Transverse colon (tissue), 4 donors: Measurements from ENCODE around the gene PHPT1. TPM values are rescaled to one million over a fixed set of nuclear protein-coding genes. Genes with fewer than 3 reads are reported as not detected.

ENCODE experiments used
- DNase-seq: peaks from one replicate; pipeline ENCODE4 v3.0.0-alpha.2; 2019
- H3K27ac ChIP-seq, 4 donors: fragments of 200-600 bp; sonication (generic); 2 replicates each; pipeline ENCODE4 v1.5.1; 2016 to 2018; ENCODE audit warnings: inconsistent platforms in 4 of 4
- H3K27me3 ChIP-seq: fragments of 200-600 bp; sonication (generic); 2 replicates; pipeline ENCODE4 v1.5.1; 2017; ENCODE audit warnings: inconsistent platforms
- H3K36me3 ChIP-seq, 4 donors: fragments of 200-600 bp; sonication (generic); 2 replicates each; pipeline ENCODE4 v1.5.1; 2017 to 2019; ENCODE audit warnings: inconsistent platforms in 4 of 4
- H3K4me1 ChIP-seq, 4 donors: fragments of 200-600 bp; sonication (generic); 2 replicates each; pipeline ENCODE4 v1.5.1; 2017 to 2020; ENCODE audit warnings: inconsistent platforms in 4 of 4
- H3K4me3 ChIP-seq, 4 donors: fragments of 200-600 bp; sonication (generic); 1 replicate in 1 of 4; 2 replicates in 3 of 4; pipeline versions ENCODE4 v1.5.1 to v1.6.1; 2017 to 2019; ENCODE audit warnings: inconsistent platforms in 4 of 4
- H3K9me3 ChIP-seq, 2 donors: fragments of 200-600 bp; sonication (generic); 2 replicates each; pipeline ENCODE4 v1.5.1; 2017 to 2019; ENCODE audit warnings: inconsistent platforms in 2 of 2
- EP300 ChIP-seq: sonication (generic); formaldehyde crosslinking; IDR thresholded peaks from one replicate; pipeline ENCODE4 v1.6.1; 2017; ENCODE audit warnings: antibody characterized with exemption, low read depth
- POLR2A ChIP-seq: fragments of 450-650 bp; IDR thresholded peaks from one replicate; pipeline ENCODE4 v1.6.1; 2016; ENCODE audit warnings: antibody characterized with exemption, mild to moderate bottlenecking, moderate library complexity
- POLR2AphosphoS5 ChIP-seq, 3 donors: sonication (generic); formaldehyde crosslinking; IDR thresholded peaks; one replicate each; pipeline ENCODE4 v1.6.1; 2016; ENCODE audit warnings: antibody characterized with exemption in 3 of 3
- WGBS, 2 donors: methylation state at CpG; one replicate each; pipeline ENCODE4 v1.1.5; 2018; ENCODE audit warnings: low coverage in 1 of 2; 5-methylcytosine and 5-hydroxymethylcytosine counted together
- in situ Hi-C, 4 donors: fragments of 200-750 bp; cut with MboI; loops; one replicate each; pipeline versions ENCODE4 v1.15.0 to v1.15.1; 2017; ENCODE audit warnings: low sequenced_read_pairs in 3 of 4, low pct_ligation_motif_present in 1 of 4, low pct_unique_long_range_greater_than_20kb in 1 of 4
- intact Hi-C: fragments of 100-400 bp; cut with DNase I; formaldehyde crosslinking; loops from one replicate; pipeline ENCODE4 v1.15.1; 2023; ENCODE audit warnings: low total_unique reads
- total RNA-seq, 4 donors: library from RNA; depleted of rRNA; stranded (reverse); fragments of >200 nt; gene quantifications; one replicate each; pipeline ENCODE4 v1.1.0, GENCODE V29; 2016
- TF ChIP-seq, protein P1 (sequence below), 5 experiments: fragments of 200-600 bp in 3 of 5; fragments of 450-650 bp in 2 of 5; sonication (generic) in 3 of 5; IDR thresholded peaks; 1 replicate in 2 of 5; 2 replicates in 3 of 5; pipeline ENCODE4 v1.5.1; 2016 to 2017; ENCODE audit warnings: antibody characterized with exemption in 5 of 5, inconsistent platforms in 3 of 5, mild to moderate bottlenecking in 2 of 5, moderate library complexity in 1 of 5

Gene PHPT1
- total RNA-seq, 4 donors from 2014 or later = 69.7 to 134 (median 107) TPM

DNA sequence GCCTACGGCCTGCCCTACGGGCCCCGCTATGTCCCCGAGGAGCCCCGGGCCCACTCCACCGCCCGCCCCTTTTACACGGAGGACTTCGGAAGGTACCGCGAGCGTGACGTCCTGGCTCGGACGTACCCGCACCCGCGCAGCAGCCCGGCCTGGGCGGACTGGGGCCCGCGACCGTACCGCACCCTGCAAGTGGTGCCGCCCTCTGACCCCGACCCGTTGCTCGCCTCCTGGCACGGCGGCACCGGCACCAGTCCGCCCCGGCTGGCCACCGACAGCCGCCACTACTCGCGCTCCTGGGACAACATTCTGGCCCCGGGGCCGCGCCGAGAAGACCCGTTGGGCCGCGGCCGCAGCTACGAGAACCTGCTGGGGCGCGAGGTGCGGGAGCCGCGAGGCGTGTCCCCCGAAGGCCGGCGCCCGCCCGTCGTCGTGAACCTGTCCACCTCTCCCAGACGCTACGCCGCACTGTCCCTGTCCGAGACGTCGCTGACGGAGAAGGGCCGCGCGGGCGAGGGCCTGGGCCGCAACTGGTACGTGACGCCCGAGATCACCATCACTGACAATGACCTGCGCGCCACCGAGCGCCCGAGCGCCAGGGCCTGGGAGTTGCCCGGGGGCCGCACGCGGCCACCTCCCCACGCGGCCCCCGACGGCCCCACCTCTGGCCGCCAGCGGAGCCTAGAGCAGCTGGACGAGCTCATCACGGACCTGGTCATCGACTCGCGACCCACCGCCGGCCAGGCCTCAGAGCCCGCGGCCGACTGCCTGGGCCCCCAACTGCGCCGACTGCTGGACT, 3.5 kb upstream of the PHPT1 start:
- no peak overlapping the region for H3K27ac ChIP-seq
- peaks cover 41% of the 10 kb centered on the region for H3K27me3 ChIP-seq
- H3K4me3 ChIP-seq = no peak overlapping the region
- H3K9me3 ChIP-seq = no peaks in the 10 kb centered on the region
- WGBS, 2 donors = 65% methylated on average over 82 of the region's 102 CpGs; no CpG with 5 or more reads in 1 of the 2 donors
- no peak for TF ChIP-seq POLR2AphosphoS5 (IDR thresholded peaks at IDR 0.05)
- no peak for TF ChIP-seq EP300
- no peak for TF ChIP-seq POLR2A
- intact Hi-C loops (no loop called here), in situ Hi-C loops (no loop called here)
- DNase-seq = no peak
- peaks cover 38 to 79% (median 61%) of the 10 kb centered on the region in 4 donors for H3K4me1 ChIP-seq
- H3K36me3 ChIP-seq = no peaks in the 10 kb centered on the region

DNA sequence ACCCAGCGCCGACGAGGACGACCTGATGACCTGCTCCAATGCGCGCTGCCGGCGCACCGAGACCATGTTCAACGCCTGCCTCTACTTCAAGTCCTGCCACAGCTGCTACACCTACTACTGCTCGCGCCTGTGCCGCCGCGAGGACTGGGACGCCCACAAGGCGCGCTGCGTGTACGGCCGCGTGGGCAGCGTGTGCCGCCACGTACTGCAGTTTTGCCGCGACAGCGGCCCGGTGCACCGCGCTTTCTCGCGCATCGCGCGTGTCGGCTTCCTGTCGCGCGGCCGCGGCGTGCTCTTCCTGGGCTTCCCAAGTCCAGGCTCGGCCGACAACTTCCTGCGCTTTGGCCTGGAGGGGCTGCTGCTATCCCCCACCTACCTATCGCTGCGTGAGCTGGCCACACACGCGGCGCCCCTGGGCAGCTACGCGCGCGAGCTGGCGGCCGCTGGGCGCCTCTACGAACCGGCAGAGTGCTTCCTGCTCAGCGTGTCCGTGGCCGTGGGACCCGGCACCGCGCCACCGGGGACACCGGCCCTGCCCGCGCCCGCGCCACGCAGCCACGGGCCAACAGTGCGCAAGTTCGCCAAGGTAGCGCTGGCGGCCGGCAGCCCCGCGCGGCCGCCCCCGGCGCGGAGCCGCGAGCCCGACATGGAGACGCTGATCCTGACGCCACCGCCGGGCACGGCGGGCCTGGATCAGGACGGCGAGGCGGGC, 2.7 kb upstream of the PHPT1 start:
- Histone ChIP-seq H3K27me3 (peaks cover 41% of the 10 kb centered on the region), H3K4me1 (peaks cover 33 to 74% (median 55%) of the 10 kb centered on the region in 4 donors), H3K27ac (peak overlapping the region in 3 of 4 donors; percentile 89 to 95 (median 92)), H3K4me3 (peak overlapping the region in 2 of 4 donors; percentile 63 to 69), H3K9me3 (no peaks in the 10 kb centered on the region), H3K36me3 (no peaks in the 10 kb centered on the region)
- TF ChIP-seq POLR2AphosphoS5 (IDR thresholded peaks at IDR 0.05) (no peak), EP300 (no peak), POLR2A (no peak)
- TF ChIP-seq, protein P1, sequence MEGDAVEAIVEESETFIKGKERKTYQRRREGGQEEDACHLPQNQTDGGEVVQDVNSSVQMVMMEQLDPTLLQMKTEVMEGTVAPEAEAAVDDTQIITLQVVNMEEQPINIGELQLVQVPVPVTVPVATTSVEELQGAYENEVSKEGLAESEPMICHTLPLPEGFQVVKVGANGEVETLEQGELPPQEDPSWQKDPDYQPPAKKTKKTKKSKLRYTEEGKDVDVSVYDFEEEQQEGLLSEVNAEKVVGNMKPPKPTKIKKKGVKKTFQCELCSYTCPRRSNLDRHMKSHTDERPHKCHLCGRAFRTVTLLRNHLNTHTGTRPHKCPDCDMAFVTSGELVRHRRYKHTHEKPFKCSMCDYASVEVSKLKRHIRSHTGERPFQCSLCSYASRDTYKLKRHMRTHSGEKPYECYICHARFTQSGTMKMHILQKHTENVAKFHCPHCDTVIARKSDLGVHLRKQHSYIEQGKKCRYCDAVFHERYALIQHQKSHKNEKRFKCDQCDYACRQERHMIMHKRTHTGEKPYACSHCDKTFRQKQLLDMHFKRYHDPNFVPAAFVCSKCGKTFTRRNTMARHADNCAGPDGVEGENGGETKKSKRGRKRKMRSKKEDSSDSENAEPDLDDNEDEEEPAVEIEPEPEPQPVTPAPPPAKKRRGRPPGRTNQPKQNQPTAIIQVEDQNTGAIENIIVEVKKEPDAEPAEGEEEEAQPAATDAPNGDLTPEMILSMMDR (IDR thresholded peaks at IDR 0.05) = no peak
- in situ Hi-C loops (no loop called here), intact Hi-C loops (no loop called here)
- 54% methylated on average over 93 of the region's 98 CpGs; no CpG with 5 or more reads in 1 of the 2 donors for WGBS, 2 donors
- no peak for DNase-seq

DNA sequence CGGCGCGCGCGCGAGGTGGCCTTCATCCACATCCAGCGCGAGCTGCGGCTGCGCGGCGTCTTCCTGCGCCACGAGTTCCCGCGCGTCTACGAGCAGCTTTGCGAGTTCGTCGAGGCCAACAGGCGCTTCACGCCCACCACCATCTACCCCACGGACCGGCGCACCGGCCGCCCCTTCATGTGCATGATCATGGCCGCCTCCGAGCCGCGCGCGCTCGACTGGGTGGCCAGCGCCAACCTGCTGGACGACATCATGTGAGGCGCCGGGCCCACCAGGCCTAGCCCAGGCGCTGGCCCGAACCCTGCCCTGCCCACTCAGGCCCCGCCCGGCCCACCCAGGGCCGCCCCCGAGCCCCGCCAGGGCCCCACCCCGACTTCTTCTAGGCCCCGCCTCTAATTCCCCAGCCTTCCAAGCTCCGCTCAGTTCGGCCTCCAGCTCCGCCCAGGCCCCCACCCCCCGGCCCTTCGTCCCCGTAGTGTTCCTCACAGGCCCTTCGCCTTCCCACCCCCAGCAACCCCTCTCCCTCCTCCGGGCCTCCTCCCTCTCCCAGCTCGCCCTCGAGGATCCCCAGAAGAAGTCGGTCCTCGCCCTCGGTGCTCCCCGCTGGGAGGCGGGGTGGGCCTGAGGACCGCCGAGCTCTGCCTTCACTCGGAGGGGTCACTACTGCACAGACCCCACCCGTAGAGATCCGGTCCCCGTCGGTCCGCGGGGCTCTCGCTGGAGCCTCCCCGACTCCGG, 2.0 kb upstream of the PHPT1 start:
- TF ChIP-seq POLR2AphosphoS5 (IDR thresholded peaks at IDR 0.05) = peak in 1 of 3 donors; percentile 40
- TF ChIP-seq, protein P1 (IDR thresholded peaks at IDR 0.05) = no peak
- intact Hi-C loops = no loop called here
- Histone ChIP-seq H3K4me3 (peak overlapping the region in 3 of 4 donors; percentile 55 to 69 (median 63)), H3K36me3 (no peaks in the 10 kb centered on the region), H3K9me3 (no peaks in the 10 kb centered on the region), H3K4me1 (peaks cover 27 to 67% (median 48%) of the 10 kb centered on the region in 4 donors), H3K27ac (peak overlapping the region; percentile 89 to 97 (median 94)), H3K27me3 (peaks cover 41% of the 10 kb centered on the region)
- in situ Hi-C loops = no loop called here
- peak; percentile 81 for DNase-seq
- 44% methylated on average over 16 of the region's 75 CpGs; no CpG with 5 or more reads in 1 of the 2 donors for WGBS, 2 donors

DNA sequence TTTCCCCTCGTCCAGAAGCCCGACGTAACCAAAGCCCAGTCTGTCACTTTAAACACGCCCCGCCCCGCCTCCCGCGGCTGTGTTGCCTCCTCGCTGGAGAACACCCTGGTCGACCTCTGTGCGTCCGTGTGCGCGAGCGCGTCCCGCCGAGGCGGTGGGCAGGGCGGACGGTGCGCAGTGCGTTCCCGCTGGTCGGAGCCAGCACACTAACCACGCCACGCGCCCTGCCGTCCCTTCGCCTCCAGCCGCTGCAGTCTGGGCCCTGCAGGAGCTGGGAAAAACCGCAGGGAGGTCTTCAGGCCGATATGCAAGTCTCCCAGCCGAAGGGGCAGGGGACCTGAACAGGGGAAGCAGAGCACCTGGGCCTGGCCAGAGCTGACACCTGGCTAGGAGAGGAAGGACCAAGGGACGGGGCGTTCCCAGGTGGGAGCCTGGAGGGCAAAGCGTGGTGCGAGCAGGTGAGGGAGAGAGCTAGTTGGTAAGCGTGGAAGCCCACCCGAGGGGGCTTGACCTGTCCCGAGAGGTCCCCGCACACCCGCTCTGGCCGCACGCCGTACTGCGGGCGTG, 1.3 kb upstream of the PHPT1 start:
- H3K27me3 ChIP-seq = peaks cover 41% of the 10 kb centered on the region
- H3K36me3 ChIP-seq = no peaks in the 10 kb centered on the region
- in situ Hi-C loops (no loop called here), intact Hi-C loops (no loop called here)
- no peaks in the 10 kb centered on the region for H3K9me3 ChIP-seq
- H3K27ac ChIP-seq = peak overlapping the region; percentile 89 to 97 (median 94)
- peak overlapping the region; percentile 55 to 81 (median 66) for H3K4me3 ChIP-seq
- WGBS, 2 donors = 2% methylated on average over 45 of the region's 48 CpGs; no CpG with 5 or more reads in 1 of the 2 donors
- peaks cover 27 to 61% (median 42%) of the 10 kb centered on the region in 4 donors for H3K4me1 ChIP-seq
- DNase-seq = peak; percentile 94
- TF ChIP-seq, protein P1 (IDR thresholded peaks at IDR 0.05) = no peak
- no peak for TF ChIP-seq EP300
- TF ChIP-seq POLR2A = peak; percentile 96
- TF ChIP-seq POLR2AphosphoS5 (IDR thresholded peaks at IDR 0.05) = peak; percentile 95 to 98 (median 97)
